ENCODE measurements around the gene KCNA5.

DNA sequence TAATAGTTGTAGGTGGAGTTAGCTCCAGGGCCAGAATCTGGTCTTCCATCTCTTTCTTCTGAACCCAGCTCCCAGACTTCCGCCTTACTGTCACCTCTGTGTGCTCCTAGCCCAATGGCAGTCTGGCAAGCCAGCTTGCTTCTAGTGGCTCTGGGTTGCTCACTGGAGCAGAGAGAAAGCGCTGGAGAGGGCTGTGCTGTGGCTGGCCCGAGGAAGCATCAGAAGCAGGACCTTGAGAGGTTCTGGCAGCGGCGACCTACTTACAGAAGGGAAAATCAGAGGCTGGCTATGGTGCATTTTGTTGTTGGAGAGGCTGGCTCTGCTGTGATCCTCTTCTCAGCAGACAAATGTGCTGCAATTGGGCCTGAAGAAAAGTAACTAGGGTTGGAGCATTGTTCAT is 28.6 kb downstream of the KCNA5 start:
- TF ChIP-seq CTCF (conservative IDR thresholded peaks at IDR 0.05 in 1 of 2, IDR thresholded peaks at IDR 0.05 in 1 of 2; ENCODE audit: low read depth in 1 of 2, low read length in 2 of 2) = no peak
- no peak for TF ChIP-seq EZH2 (IDR thresholded peaks at IDR 0.05; ENCODE audit: low read length, missing control alignments)

All from fibroblast of lung (primary cell).